ENCODE results near the gene FEZF2.

The FEZF2 gene

DNA sequence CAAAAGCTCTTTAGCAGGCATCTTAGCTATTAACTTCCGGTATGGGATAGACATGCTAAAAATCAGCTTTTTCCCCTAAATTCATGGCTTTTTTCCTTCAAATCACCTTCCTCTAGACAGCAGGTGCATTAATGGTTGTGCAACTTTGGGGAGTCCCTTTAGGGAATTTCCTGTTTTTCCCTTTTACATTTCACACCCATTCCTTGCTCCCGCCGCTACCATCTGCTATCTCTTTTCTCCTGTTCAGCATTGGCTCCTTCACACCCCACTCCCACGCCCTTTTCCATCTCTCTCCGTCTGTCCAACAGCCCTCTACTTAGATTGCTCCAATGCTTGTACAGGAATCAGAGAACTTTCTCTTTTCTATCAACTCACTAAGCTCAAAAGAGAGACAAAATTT, 43.4 kb downstream of the FEZF2 start:
- DNase-seq (ENCODE audit: low spot score): no peak

DNA sequence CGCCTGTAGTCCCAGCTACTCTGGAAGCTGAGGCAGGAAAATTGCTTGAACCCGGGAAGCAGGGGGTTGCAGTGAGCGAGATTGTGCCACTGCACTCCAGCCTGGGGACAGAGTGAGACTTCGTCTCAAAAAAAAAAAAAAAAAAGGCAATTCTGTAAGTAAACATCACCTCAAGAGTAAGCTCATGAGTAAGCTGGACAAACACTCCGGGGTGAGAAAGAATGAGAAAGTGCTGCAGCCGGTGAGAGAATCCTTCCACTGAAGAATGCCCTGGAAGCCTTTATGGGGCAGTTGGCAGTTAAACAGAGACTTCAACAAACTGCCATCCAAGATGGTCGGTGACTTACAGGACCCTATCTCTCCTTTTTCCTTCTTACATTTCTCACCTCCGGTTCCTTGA, 47.5 kb downstream of the FEZF2 start:
- no peak for DNase-seq (ENCODE audit: low spot score)

DNA sequence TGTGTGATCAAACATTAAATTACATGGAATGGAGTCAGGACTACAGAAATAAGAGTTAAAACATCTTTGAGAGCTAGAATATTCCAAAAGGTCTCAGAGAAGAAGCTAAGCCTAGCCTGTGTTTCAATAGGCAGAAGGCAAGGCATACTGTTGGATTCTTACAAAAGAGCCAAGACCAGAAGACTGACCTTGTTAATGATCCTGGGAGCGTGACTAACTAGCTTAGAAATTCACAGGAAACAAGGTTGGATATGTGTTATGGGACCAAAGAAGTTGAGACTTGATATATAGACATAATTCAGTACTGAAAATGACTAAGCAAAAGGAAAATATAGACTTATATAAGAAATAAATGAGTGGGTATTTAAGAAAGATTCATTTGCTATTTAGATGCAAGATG, 50.1 kb downstream of the FEZF2 start:
- DNase-seq (ENCODE audit: low spot score): no peak
